GM12872 (cell line): Measurements from ENCODE around the gene UBA52.

ENCODE experiments used
- TF ChIP-seq, protein P1 (sequence below): IDR thresholded peaks from 3 replicates; pipeline ENCODE4 v1.5.1; 2011; ENCODE audit warnings: low read depth, mild to moderate bottlenecking, low read length, moderate library complexity; ENCODE audit not compliant: insufficient read depth

UBA52 gene

DNA sequence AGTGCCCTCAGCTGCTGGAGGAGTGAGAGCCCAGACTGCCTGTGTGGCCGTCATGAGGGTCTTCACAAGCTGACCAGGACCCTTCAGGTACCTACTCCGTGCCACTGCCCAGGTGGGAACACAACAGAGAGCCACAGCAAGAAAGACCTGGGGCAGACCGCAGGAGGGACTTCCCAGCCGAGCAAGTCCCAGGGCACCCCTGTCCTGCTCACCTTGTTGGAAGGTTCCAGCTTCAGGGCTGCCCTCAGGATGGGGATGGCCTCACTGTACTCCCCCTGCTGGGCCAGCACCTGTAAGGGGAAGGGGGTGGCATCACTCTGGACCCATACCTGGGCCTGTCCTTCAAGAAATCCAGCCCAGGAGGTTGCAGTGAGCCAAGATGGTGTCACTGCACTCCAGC lies 38.6 kb upstream of the UBA52 start:
- TF ChIP-seq, protein P1, sequence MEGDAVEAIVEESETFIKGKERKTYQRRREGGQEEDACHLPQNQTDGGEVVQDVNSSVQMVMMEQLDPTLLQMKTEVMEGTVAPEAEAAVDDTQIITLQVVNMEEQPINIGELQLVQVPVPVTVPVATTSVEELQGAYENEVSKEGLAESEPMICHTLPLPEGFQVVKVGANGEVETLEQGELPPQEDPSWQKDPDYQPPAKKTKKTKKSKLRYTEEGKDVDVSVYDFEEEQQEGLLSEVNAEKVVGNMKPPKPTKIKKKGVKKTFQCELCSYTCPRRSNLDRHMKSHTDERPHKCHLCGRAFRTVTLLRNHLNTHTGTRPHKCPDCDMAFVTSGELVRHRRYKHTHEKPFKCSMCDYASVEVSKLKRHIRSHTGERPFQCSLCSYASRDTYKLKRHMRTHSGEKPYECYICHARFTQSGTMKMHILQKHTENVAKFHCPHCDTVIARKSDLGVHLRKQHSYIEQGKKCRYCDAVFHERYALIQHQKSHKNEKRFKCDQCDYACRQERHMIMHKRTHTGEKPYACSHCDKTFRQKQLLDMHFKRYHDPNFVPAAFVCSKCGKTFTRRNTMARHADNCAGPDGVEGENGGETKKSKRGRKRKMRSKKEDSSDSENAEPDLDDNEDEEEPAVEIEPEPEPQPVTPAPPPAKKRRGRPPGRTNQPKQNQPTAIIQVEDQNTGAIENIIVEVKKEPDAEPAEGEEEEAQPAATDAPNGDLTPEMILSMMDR, result no peak

DNA sequence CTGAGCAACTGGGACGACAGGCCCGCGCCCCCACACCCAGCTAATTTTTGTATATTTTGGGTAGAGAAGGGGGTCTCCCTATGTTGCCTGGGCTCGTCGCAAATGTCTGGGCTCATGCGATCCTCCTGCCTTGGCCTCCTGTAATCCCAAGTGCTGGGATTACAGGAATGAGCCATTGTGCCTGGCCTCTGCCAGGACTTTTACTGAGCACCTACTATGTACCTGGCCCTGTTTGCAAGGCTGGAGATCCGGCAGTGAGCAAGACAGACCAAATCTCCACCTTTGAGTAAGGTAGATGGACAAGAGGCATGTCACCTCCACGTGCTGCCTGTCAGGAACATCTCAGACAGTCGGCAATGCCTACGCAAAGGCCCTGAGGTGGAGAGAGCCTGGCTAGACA lies 35.2 kb upstream of the UBA52 start:
- TF ChIP-seq, protein P1, result no peak

DNA sequence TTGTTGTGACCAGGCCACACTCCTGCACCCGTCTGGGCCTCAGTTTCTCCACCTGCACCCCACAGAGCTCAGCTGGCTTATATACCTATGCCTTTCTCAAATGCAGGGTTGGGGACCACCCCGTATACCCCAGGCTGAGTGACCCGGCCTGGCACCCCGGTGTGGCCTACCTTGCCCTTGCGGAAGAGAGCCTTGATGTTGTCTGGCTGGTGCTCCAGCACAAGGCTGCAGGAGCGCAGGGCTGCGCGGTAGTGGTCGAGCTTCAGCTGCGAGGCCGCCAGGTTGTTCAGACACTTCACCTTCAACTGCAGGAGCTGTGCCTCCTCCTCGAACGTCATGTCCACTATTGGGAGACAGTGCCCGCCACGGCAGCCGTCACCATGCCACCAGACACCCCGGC lies 34.2 kb upstream of the UBA52 start:
- TF ChIP-seq, protein P1, result no peak

DNA sequence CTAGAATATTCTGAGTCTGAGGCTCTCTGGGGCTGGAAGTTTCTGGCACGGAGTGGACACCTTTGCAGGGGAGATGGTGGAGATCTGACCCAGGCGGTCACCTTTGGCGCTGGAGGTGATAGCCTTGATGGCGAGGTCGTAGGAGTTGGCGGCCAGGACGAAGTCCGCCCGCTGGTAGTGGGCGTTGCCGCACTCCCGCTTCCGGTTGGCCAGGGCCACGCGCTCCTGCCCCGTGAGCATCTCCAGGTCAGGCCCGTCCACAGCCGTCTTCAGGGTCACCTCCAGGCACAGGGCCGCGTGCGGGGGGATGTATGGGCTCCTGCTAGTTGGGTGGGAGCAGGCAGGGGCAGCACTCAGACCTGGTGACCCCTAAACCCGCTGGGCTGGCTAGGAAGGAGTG lies 33.5 kb upstream of the UBA52 start:
- TF ChIP-seq, protein P1, result no peak

DNA sequence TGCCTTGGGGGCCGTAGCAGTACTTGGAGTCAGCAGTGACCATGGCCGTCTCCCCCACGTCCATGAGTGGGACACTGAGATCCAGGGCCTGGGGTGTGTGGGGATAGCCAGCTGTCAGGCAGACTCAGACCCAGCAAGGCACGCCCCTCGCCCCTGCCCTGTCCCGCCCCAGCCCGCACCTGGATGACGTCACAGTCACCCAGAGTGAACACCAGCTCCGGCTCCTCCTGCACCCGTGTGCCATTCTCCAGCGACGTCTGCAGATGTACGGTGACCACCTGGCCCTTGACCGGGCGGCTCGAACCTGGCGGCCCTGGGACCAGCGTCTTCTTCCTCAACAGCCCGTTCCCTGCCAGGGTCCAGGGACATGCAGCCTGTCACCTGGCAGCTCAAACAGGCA lies 32.3 kb upstream of the UBA52 start:
- TF ChIP-seq, protein P1, result no peak

DNA sequence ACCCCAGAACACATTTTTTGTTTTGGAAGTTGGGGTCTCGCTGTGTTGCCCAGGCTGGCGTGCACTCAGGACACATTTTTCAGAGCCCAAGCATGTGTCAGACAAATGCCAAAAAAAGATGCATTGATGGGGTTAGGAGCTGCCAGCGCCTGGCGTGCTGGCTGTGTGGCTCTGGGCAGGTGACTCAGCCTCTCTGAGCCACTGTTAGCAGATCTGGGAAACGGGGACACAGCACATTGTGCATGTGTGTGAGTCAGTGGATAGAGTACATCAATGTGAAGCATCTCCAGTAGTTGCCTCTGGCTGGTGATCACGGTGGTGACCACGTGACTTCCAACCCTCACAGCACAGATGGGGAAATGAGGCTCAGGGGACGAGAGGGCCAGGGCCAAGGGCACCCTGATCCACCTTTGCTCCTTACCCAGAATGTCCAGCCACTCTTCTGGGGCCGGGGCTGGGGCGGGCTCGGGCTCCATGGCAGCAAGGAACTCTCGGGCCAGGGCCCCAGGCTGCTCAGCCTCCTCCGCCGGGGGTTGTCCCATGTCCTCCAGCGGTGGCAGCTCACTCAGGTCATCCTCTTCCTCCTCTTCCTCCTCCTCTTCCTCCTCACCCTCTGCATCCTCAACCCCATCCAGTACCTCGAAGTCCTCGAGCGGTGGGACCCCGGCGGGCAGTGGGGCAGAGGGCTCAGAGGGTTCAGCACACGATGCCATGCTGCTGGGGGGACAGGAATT lies 30.2 kb upstream of the UBA52 start:
- TF ChIP-seq, protein P1, result no peak

DNA sequence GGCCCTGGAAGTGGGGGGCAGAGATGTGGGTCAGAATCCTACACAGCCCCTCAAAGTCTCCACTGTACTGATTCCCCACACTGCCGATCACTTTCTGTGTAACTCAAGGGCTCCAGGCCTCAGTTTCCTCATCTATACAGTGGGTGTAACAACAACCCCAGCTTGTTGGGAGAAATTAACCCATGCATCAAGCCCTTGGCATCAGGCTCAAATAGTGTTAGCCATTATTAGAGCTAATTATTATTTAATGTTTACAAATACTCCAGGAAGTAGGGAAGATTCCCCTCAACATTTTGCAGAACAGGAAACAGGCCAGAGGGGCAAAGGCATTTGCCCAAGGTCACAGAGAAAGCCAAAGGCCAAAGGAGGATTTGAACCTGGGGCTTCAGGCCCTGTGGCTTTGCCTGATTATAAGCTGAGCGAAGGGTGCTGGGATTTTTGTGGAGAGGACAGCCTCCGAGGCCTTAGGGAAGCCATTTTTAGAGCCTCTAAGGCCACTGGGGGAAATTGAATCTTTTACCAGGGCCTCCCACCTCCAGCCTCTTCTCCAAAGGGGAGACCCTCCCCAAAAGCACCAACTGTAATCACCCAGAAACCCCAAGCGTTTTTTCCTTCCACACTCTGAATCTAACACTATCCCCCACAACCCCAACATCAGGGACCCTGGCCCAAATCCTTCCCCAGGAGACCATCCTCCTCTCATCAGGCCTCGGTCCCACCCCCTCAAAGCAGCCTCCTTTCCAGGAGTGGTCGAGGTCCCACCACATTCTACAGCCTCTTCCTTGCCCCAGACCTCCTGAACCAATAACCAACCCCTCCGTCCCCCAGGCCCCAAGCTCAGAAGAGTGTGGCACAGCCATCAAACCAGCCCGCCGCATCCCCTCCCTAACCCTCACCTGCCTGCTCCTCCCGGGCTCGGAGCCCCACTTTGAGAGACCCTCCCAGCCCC lies 29.4 kb upstream of the UBA52 start:
- TF ChIP-seq, protein P1, result no peak
